ENCODE measurements around the gene CPT1A.

The CPT1A gene

GRCh38 chr11:68707527-68707926 is 134.2 kb downstream of the CPT1A start:
- Histone ChIP-seq H3K4me3 (no peak overlapping the region), H3K4me1 (peaks cover 14 to 48% (median 39%) of the 10 kb centered on the region in 10 experiments), H3K9me3 (replicated peaks in 1 of 11) (no peaks in the 10 kb centered on the region), H3K27ac (no peak overlapping the region), H3K27me3 (peaks cover 0 to 10% (median 0%) of the 10 kb centered on the region in 11 experiments; a peak in 2 of 22 replicates), H3K4me2 (peak overlapping the region; percentile 8 to 86 (median 75); a peak in 21 of 22 replicates), H3K36me3 (no peaks in the 10 kb centered on the region), H3K9ac (no peak overlapping the region), H4K20me1 (peaks cover 0 to 5% (median 0%) of the 10 kb centered on the region in 11 experiments; a peak in 2 of 22 replicates)
- no peak for TF ChIP-seq Cebpa-rat (IDR thresholded peaks at IDR 0.05)

DNA sequence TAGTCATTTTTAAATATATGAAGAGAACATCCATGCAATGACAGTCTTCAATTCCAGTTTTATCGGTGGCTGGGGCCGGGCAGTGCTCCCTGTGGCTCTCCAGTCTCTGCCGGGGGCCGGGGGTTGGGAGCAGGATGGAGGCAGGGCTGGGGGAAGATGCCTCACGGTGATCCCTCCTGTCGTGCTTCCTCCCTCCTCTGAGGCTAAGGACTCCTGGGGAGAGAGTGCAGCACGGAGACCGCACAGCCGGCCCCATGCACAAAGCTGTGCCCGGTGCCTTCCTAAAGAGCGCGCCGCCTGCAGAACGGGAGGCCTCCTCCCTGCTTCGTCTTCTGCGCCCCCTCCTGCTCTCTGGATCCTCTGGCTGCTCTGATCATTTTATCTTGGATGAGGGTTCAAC is 136.8 kb downstream of the CPT1A start:
- H3K27me3 ChIP-seq, result peaks cover 0 to 10% (median 0%) of the 10 kb centered on the region in 11 experiments; a peak in 2 of 22 replicates
- no peaks in the 10 kb centered on the region for H3K36me3 ChIP-seq
- H4K20me1 ChIP-seq, result peaks cover 0 to 5% (median 0%) of the 10 kb centered on the region in 11 experiments; a peak in 2 of 22 replicates
- peaks cover 14 to 40% (median 38%) of the 10 kb centered on the region in 10 experiments for H3K4me1 ChIP-seq
- no peak overlapping the region for H3K4me3 ChIP-seq
- H3K27ac ChIP-seq, result no peak overlapping the region
- H3K4me2 ChIP-seq, result no peak overlapping the region
- peaks cover 0 to under 1% (median 0%) of the 10 kb centered on the region in 11 experiments; a peak in 2 of 22 replicates for H3K9me3 ChIP-seq (replicated peaks in 1 of 11)
- no peak overlapping the region for H3K9ac ChIP-seq
- TF ChIP-seq Cebpa-rat (IDR thresholded peaks at IDR 0.05), result no peak
